IPS-18c (cell line): ENCODE measurements around the gene USE1.
A peak's percentile ranks its signal among the peaks of the same experiment; 100 is the strongest.

Source experiments
- H3K4me3 ChIP-seq: 2 replicates; pipeline ENCODE4 v1.7.0; 2013; ENCODE audit warnings: low read depth, mild to moderate bottlenecking, low read length, moderate library complexity; ENCODE audit not compliant: insufficient read depth
- H3K9me3 ChIP-seq: one replicate; pipeline ENCODE4 v1.6.1; 2013; ENCODE audit warnings: mild to moderate bottlenecking, low read length, moderate library complexity; ENCODE audit not compliant: control insufficient read depth, insufficient read depth

Gene USE1

GRCh38 chr19:17243830-17244617 lies 28.9 kb downstream of the USE1 start:
- peak overlapping the region; percentile 74 for H3K4me3 ChIP-seq
- H3K9me3 ChIP-seq, result no peaks in the 10 kb centered on the region

- Histone ChIP-seq H3K9me3 (no peaks in the 10 kb centered on the region), H3K4me3 (peak overlapping the region; percentile 74)
Observed at GRCh38 chr19:17244618-17245534, 29.7 kb downstream of the USE1 start.

- H3K9me3 ChIP-seq, result no peaks in the 10 kb centered on the region
- H3K4me3 ChIP-seq, result peak within 1 kb of the TSS; percentile 74
Observed at GRCh38 chr19:17245535-17245984, 30.4 kb downstream of the USE1 start, which contains the start of gene NR2F6. TSS of gene NR2F6 (minus strand) at chr19:17245919. CDS start at chr19:17245220, 699 bp downstream.

- peak overlapping the region; percentile 63 for H3K4me3 ChIP-seq
- H3K9me3 ChIP-seq, result no peaks in the 10 kb centered on the region
Observed at GRCh38 chr19:17246681-17247425, 31.7 kb downstream of the USE1 start.

GRCh38 chr19:17248011-17248776 lies 33.0 kb downstream of the USE1 start:
- Histone ChIP-seq H3K9me3 (no peaks in the 10 kb centered on the region), H3K4me3 (no peak overlapping the region)

GRCh38 chr19:17249887-17250548 lies 34.9 kb downstream of the USE1 start:
- H3K9me3 ChIP-seq, result no peaks in the 10 kb centered on the region
- H3K4me3 ChIP-seq, result no peak overlapping the region

GRCh38 chr19:17254636-17255035 lies 39.5 kb downstream of the USE1 start:
- Histone ChIP-seq H3K4me3 (no peak overlapping the region), H3K9me3 (peaks cover 5% of the 10 kb centered on the region)

- Histone ChIP-seq H3K9me3 (peaks cover 7% of the 10 kb centered on the region), H3K4me3 (no peak overlapping the region)
Observed at GRCh38 chr19:17255150-17255621, 40.0 kb downstream of the USE1 start.

GRCh38 chr19:17256130-17256529 lies 41.0 kb downstream of the USE1 start:
- no peak overlapping the region for H3K4me3 ChIP-seq

GRCh38 chr19:17259118-17259780 lies 44.1 kb downstream of the USE1 start:
- Histone ChIP-seq H3K4me3 (peak overlapping the region; percentile 15; the same call in 1 of the 2 replicates), H3K9me3 (peaks cover 9% of the 10 kb centered on the region)

More at GRCh38 chr19:17256130-17256529, 41.0 kb downstream of the USE1 start:
- H3K9me3 ChIP-seq, result peaks cover 9% of the 10 kb centered on the region

- Histone ChIP-seq H3K9me3 (peaks cover 9% of the 10 kb centered on the region), H3K4me3 (no peak overlapping the region)
Observed at GRCh38 chr19:17259934-17260333, 44.8 kb downstream of the USE1 start.

GRCh38 chr19:17260842-17261325 lies 45.7 kb downstream of the USE1 start:
- H3K4me3 ChIP-seq, result no peak overlapping the region
- peaks cover 9% of the 10 kb centered on the region for H3K9me3 ChIP-seq

GRCh38 chr19:17262557-17262956 lies 47.4 kb downstream of the USE1 start:
- Histone ChIP-seq H3K9me3 (peaks cover 9% of the 10 kb centered on the region), H3K4me3 (no peak overlapping the region)

GRCh38 chr19:17263712-17264640 lies 48.8 kb downstream of the USE1 start:
- peaks cover 7% of the 10 kb centered on the region for H3K9me3 ChIP-seq
- no peak overlapping the region for H3K4me3 ChIP-seq
